ENCODE data around the gene PTCHD4. TPM values are rescaled to one million over a fixed set of nuclear protein-coding genes. Genes with fewer than 3 reads are reported as not detected.

The PTCHD4 gene
- total and polyA plus RNA-seq, 4 donors: 0.07 to 0.65 TPM; not detected in 2

- H3K36me3 ChIP-seq (ENCODE audit: control insufficient read depth in 4 of 4, insufficient read depth in 3 of 4, low read depth in 1 of 4, low read length in 3 of 4): no peaks in the 10 kb centered on the region
- H3K27me3 ChIP-seq (ENCODE audit: control insufficient read depth in 4 of 4, insufficient read depth in 4 of 4, low read length in 3 of 4): no peaks in the 10 kb centered on the region
- WGBS: 36% methylated on average over 4 of the region's 4 CpGs
- H3K4me3 ChIP-seq (ENCODE audit: low read depth in 1 of 3, low read length in 3 of 3): no peak overlapping the region
- TF ChIP-seq RAD21 (IDR thresholded peaks at IDR 0.05): no peak
- no peak for TF ChIP-seq ATF3 (IDR thresholded peaks at IDR 0.05)
- TF ChIP-seq HNF4G (IDR thresholded peaks at IDR 0.05): no peak
- no peak for TF ChIP-seq NR2F2 (IDR thresholded peaks at IDR 0.05)
- TF ChIP-seq YY1 (IDR thresholded peaks at IDR 0.05): no peak
- TF ChIP-seq MAX (IDR thresholded peaks at IDR 0.05): no peak
- H3K9ac ChIP-seq (ENCODE audit: low read depth in 1 of 2, low read length in 2 of 2): no peak overlapping the region
- no peak overlapping the region for H3K27ac ChIP-seq (ENCODE audit: low read depth in 1 of 2, low read length in 2 of 2)
- no peaks in the 10 kb centered on the region for H3K9me3 ChIP-seq (ENCODE audit: control insufficient read depth in 4 of 4, low read length in 3 of 4)
- no peak for DNase-seq (ENCODE audit: low spot score)
- H3K4me1 ChIP-seq (ENCODE audit: control insufficient read depth in 4 of 4, insufficient read depth in 4 of 4, low read length in 3 of 4): no peaks in the 10 kb centered on the region
These were observed 10.5 kb downstream of the PTCHD4 start for GRCh38 chr6:48100588-48100895.

DNA sequence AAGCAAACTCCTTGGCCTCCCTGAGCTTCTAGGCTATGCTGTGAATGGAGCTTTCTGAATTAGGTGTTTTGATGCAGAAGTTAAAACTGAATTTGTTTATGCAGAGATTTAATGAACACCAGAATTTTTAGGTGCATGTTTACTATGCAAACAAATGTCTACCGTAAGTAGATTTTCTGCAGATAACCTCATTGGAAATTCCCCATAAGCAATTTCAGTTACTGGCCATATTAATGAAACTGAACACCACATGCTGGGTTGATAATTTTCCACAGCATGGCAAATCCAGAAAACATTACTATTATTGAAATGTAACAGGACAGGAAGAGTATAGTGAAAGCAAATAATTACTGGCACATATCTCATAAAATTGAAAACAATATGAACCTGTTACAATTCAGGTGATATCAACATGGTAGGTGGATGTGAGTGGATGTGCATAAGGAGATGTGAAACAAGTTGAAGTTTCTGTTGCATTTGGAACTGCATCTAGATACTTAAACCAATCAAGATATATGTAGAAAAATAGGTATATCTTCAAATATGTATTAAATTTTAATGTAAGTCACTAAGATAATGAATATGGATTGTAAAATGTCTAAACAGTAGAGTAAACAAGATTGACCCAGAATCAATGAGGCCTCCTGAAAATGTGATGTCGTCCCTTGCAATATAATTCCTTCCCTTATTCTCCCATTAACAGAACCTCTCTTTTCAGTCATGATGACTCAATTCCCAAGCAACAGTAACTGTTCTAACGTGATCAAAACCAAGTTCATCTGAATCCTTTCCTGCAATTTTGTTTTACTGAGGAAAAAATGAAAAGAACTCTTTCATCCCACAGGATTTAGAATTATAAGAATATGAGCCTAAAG is 11.0 kb downstream of the PTCHD4 start:
- no peak overlapping the region for H3K9ac ChIP-seq (ENCODE audit: low read depth in 1 of 2, low read length in 2 of 2)
- H3K4me3 ChIP-seq (ENCODE audit: low read depth in 1 of 3, low read length in 3 of 3): no peak overlapping the region
- DNase-seq (ENCODE audit: low spot score): no peak
- H3K27me3 ChIP-seq (ENCODE audit: control insufficient read depth in 4 of 4, insufficient read depth in 4 of 4, low read length in 3 of 4): no peaks in the 10 kb centered on the region
- H3K9me3 ChIP-seq (ENCODE audit: control insufficient read depth in 4 of 4, low read length in 3 of 4): no peaks in the 10 kb centered on the region
- WGBS: 45% methylated on average over 3 of the region's 3 CpGs
- H3K4me1 ChIP-seq (ENCODE audit: control insufficient read depth in 4 of 4, insufficient read depth in 4 of 4, low read length in 3 of 4): no peaks in the 10 kb centered on the region
- no peak overlapping the region for H3K27ac ChIP-seq (ENCODE audit: low read depth in 1 of 2, low read length in 2 of 2)
- no peaks in the 10 kb centered on the region for H3K36me3 ChIP-seq (ENCODE audit: control insufficient read depth in 4 of 4, insufficient read depth in 3 of 4, low read depth in 1 of 4, low read length in 3 of 4)
- no peak for TF ChIP-seq HNF4G (IDR thresholded peaks at IDR 0.05)

GRCh38 chr6:48098923-48099322 is 12.1 kb downstream of the PTCHD4 start:
- no peak for DNase-seq (ENCODE audit: low spot score)
- 55% methylated on average over 3 of the region's 3 CpGs for WGBS
- H3K27ac ChIP-seq (ENCODE audit: low read depth in 1 of 2, low read length in 2 of 2): no peak overlapping the region
- TF ChIP-seq HNF4A (conservative IDR thresholded peaks at IDR 0.05) (no peak), FOXA1 (IDR thresholded peaks at IDR 0.05) (no peak), NR2F2 (IDR thresholded peaks at IDR 0.05) (no peak), ZBTB33 (IDR thresholded peaks at IDR 0.05) (no peak)
- no peaks in the 10 kb centered on the region for H3K27me3 ChIP-seq (ENCODE audit: control insufficient read depth in 4 of 4, insufficient read depth in 4 of 4, low read length in 3 of 4)
- H3K9me3 ChIP-seq (ENCODE audit: control insufficient read depth in 4 of 4, low read length in 3 of 4): no peaks in the 10 kb centered on the region
- no peaks in the 10 kb centered on the region for H3K4me1 ChIP-seq (ENCODE audit: control insufficient read depth in 4 of 4, insufficient read depth in 4 of 4, low read length in 3 of 4)
- H3K9ac ChIP-seq (ENCODE audit: low read depth in 1 of 2, low read length in 2 of 2): no peak overlapping the region
- no peak overlapping the region for H3K4me3 ChIP-seq (ENCODE audit: low read depth in 1 of 3, low read length in 3 of 3)
- H3K36me3 ChIP-seq (ENCODE audit: control insufficient read depth in 4 of 4, insufficient read depth in 3 of 4, low read depth in 1 of 4, low read length in 3 of 4): no peaks in the 10 kb centered on the region

DNA sequence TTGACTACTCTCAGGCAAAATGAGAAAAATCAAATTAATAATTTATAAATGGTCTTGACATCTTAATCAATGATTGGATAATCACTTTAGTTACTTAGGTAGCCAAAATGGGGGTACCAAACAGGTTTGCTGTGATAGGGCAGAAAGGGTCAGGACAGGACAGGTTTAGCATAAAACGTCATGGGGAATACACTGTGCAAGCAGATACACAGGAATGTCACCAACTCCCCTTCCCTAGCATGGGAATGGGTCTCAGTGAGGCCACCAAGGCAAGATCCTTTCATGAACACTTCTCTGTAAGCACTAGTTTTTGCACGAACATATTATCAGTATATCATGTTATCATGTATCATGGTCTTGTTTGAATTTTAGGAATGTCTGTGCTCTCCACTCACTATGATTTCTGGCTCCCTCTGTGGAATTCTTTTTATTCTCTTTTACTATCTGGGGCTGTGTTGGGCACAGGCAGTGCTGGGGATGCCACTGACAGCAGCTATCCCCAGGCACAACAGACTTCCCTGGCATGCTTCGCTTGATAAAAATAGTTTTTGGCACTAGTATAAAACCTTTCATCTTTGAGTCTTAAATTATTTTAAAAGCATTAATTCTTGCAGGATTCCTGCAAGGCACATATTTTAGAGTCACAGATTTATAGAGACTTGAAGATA is 18.3 kb downstream of the PTCHD4 start:
- Histone ChIP-seq H3K27me3 (ENCODE audit: control insufficient read depth in 4 of 4, insufficient read depth in 4 of 4, low read length in 3 of 4) (peaks cover 0 to 3% (median 0%) of the 10 kb centered on the region in 4 donors), H3K4me3 (ENCODE audit: low read depth in 1 of 3, low read length in 3 of 3) (no peak overlapping the region), H3K27ac (ENCODE audit: low read depth in 1 of 2, low read length in 2 of 2) (no peak overlapping the region), H3K9me3 (ENCODE audit: control insufficient read depth in 4 of 4, low read length in 3 of 4) (no peaks in the 10 kb centered on the region), H3K9ac (ENCODE audit: low read depth in 1 of 2, low read length in 2 of 2) (no peak overlapping the region), H3K4me1 (ENCODE audit: control insufficient read depth in 4 of 4, insufficient read depth in 4 of 4, low read length in 3 of 4) (no peaks in the 10 kb centered on the region), H3K36me3 (ENCODE audit: control insufficient read depth in 4 of 4, insufficient read depth in 3 of 4, low read depth in 1 of 4, low read length in 3 of 4) (no peaks in the 10 kb centered on the region)
- DNase-seq (ENCODE audit: low spot score): no peak
- WGBS: 64% methylated on average over 3 of the region's 3 CpGs
- TF ChIP-seq FOXA1 (IDR thresholded peaks at IDR 0.05) (no peak), MAX (IDR thresholded peaks at IDR 0.05) (no peak), YY1 (IDR thresholded peaks at IDR 0.05) (no peak)
